G401 (cell line): ENCODE data around the gene NUDT4B. TPM values are rescaled to one million over a fixed set of nuclear protein-coding genes. Genes with fewer than 3 reads are reported as not detected.
"Not testable (repeated sequence)": the region's sequence is repeated elsewhere in the genome, so short reads cannot be mapped to it uniquely, and the experiment has no call there.

Experiments
- DNase-seq: peaks from one replicate; pipeline ENCODE4 v3.0.0-alpha.2; 2015; ENCODE audit warnings: low spot score
- in situ Hi-C: cut with HindIII; loops from 2 replicates; pipeline ENCODE4 v1.10.0; 2016; ENCODE audit warnings: low sequenced_read_pairs, mixed read lengths
- total RNA-seq: library from RNA; depleted of rRNA; stranded (reverse); fragments of >200 nt; shearing (Covaris generic); gene quantifications from 2 replicates; pipeline ENCODE4 v1.2.3, GENCODE V29; 2014; rRNA removed

Gene NUDT4B
- total RNA-seq = 6.1 and 21.0 TPM in 2 replicates

DNA sequence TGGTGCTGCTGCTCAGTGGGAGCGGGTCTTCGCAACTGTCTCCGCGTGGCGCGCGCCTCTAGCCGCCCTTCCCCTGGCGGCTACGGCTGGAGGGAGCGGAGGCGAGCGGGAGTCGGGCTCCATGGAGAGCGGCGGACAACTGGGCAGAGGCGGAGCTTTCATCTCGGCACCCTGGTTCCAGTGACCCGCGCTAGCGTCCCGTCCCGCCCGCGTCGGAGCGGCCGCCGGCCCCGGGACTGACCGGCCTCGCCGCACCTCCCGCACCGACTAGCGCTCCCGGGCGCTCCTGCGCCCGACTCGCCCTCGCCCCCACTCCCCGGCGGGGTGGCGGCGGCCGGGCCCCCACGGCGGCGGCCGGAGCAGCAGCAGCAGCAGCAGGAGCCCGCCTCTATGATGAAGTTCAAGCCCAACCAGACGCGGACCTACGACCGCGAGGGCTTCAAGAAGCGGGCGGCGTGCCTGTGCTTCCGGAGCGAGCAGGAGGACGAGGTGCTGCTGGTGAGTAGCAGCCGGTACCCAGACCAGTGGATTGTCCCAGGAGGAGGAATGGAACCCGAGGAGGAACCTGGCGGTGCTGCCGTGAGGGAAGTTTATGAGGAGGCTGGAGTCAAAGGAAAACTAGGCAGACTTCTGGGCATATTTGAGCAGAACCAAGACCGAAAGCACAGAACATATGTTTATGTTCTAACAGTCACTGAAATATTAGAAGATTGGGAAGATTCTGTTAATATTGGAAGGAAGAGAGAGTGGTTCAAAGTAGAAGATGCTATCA is at the start of gene NUDT4B:
Gene NUDT4B (plus strand): TSS at position 212 of the 772 bp plus-strand sequence. CDS start 179 bp downstream, at position 391.
- DNase-seq, in situ Hi-C loops: not testable (repeated sequence)

DNA sequence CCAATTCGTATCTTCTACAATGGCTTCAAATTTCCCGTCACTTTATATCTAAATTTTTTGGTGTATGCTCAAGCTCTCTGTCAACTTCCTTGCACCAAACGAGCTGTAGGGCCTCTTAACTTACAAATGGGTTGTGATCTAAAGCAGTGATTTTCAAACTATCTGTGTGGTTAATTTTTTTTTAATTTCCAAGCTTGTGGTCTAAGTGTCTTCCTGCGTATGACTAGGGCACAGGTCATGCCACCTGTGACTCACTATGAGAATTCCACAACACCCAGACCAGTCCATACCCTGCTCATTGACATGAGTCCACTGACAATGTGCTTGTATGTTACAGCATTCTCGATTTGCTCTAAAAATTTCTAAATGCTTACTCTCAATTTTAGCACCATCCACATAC is 49.2 kb upstream of the NUDT4B start:
- in situ Hi-C loops = not testable (repeated sequence)

DNA sequence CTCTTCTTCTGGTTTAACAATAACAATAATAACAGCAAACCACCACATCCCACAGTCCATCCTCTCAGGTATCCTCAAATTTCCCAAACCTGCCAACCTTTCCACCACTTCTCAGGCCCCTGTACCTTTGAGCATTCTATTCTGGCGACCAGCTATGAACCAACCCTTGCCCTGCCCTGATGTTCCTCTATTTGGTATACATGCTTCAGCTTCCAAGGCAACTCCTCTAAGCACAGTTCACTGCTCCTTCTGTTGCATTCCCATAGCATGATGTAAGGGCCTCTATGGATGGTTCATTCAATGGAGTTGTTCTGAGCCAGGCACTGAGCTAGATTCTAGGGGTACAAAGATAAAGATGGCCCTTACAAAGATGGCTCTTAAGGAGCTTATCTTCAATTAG is 46.3 kb upstream of the NUDT4B start:
- in situ Hi-C loops, DNase-seq: not testable (repeated sequence)

More for the DNA sequence above, 49.2 kb upstream of the NUDT4B start:
- DNase-seq = not testable (repeated sequence)

DNA sequence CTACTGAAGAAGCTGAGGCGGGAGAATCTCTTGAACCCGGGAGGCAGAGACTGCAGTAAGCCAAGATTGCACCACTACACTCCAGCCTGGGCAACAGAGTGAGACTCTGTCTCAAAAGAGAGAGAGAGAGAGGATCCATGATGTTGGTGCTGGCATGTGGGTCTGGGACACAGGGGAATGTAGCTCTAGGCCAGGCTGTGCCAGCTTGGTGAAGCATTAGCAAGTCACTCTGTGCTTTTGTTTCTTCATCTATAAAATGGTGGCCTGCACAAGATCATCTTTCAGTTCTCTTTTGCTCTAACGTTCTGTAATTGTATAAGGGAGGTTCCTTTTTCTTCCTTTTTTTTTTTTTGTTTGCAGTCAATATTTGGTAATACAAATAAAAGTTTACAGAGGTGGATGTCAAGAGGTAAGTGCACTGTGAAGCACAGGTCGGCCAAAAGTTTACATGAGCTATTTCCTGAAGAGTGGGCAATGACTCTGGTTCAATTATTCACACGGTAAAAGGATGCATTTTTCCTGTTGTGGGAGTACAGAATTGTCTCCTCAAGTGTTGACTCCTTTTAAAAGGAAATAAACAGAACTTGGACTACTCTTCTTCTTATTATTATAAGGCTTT is 44.5 kb upstream of the NUDT4B start:
- in situ Hi-C loops, DNase-seq: not testable (repeated sequence)

DNA sequence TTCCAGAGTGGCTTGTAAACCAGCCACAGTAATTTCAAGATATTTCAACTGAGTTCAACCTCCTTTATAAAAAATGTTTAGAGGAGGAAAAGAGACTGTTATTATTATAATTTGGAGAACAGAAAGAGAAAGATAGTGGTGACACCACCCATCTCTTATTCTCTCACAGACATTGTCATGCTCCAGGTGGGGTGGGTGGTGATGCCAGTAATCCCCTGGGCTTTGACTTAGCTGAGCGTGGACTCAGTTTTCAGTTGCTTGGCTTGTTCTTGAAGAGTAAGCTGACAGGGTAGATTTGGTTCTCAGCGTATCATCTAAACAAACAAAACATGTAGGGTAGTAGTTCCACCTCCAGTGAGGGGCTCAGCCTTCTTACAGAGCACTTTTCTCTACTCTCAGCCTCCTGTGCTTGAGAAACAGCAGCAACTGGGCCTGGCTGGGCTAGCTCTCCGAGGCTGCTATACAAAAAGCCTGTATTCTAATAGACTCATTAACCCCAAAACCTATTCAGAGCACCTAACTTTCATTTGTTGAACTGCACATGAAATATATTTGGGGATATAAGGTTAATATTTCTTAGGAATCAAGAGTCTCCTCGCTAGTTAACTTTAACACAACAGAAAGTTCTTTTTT is 43.1 kb upstream of the NUDT4B start:
- DNase-seq, in situ Hi-C loops: not testable (repeated sequence)

DNA sequence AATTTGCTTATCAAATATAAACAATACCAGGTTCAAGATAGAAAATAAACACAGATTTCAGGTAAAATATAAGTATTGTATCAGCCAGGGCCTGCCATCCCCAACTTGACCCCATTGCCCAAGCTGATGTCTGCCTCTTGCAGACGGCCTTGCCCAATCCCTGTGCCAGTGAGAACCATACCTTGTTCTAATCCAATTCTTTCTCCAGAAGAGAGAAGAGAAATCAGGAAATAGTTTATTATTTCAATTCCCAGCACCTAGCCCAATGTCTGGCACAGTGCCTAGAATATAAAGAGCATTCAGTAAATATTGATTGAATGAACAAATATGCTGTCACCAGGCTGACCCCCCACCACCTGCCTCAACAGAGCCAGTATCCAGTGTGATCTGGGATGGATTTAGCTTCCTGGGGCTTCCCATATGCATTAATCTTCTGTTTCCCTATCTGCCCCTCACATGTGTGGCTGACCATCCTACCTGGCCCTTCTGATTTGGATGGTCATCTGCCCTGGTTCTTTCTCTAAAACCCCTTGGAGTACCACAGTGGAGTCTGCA is 39.7 kb upstream of the NUDT4B start:
- in situ Hi-C loops, DNase-seq: not testable (repeated sequence)

DNA sequence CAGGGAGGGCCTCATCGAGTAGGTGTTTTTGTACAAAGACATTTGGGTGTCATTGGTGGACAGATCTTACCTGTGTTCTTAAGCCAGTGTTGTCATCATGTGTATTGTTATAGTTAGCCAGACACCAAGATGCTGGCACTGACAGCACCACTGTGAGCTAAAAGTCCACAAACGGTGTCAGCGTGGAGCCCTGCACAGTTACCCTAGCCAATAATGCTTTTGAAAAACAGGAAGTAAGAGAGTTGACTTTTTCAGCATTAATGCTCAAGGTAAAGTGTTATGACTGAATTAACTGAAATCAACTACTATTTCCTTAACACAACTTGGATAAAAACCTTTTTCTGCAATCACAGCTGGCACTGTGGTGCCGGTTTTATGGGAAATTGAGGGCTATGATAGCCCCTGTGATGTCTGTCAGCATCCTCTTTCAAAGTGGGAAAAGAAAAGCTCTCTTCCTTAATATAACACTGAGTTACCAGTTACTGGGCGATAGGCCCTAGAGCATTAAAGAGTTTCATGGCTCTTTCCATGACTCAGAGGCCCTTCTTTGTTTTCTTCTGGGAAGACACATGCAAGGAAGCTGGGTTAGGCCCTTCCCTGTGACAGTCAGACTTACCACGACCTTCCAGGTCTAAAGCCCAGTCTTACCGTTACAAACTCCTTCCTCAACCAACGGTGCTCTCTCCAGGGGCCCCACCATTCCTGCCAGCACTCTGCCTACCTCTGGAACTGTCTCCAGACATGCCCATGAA is 37.6 kb upstream of the NUDT4B start:
- in situ Hi-C loops, DNase-seq: not testable (repeated sequence)

DNA sequence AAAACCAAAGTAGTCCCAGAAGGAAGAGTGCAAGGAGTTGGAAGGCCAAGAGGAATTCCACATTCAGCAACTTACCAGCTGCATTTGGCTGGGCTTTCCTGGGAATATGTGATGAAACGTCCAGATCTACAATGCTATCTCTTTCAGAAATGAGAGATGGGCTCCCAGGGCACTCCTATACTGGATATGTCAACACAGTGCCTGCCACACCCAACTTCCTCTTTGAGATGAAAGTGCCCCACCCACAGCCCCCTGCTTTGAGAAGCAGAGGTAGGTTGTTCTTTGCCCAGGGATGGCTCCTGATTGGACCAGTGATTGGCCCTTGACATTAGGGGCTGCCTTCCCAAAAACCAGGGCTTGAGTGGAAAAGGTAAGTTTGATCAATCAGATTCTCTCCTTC is 36.2 kb upstream of the NUDT4B start:
- DNase-seq, in situ Hi-C loops: not testable (repeated sequence)

DNA sequence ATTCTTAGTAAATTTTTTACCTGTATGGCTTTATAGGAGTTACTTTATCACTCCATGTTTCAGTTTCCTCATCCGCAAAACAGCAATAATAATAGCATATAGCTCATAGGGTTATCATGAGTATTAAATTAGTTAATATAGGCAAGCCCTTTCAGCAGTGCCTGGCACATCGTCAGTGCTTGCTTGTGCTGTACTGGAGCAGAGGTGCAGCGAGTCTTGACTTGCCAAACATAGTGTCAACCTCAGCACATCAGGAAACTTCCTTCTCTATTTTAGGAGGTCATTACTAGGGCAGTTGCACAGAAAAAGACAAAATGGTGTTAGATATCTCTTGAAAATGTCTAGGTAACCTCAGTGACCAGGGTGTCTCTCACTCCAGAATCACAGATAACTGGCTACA is 33.1 kb upstream of the NUDT4B start:
- in situ Hi-C loops, DNase-seq: not testable (repeated sequence)

DNA sequence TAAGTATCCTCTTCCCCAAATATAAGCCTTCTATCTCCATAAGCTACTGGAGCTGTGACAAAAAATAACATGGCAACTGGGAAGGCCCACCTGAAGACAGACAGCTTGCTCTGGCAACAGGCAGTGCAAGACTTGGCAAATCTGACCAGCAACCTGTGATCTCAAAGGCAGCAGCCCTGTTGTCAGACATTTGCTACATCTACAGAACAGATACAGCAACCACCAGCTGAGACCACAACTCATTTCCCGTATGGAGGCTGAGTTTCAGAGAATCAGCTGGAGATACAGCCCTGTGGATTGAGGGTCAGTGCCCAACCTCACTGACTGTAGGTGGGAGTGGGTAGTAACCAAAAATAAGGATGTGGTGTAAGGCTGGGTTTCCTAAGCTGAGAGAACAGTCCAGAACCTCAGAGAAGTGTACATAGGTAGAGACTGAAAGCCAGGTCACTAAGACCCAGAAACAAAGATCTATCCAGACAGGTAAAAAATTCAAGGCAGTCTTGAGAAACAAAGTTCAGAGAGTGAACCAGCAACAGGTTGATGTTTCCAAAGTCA is 31.5 kb upstream of the NUDT4B start:
- in situ Hi-C loops, DNase-seq: not testable (repeated sequence)

DNA sequence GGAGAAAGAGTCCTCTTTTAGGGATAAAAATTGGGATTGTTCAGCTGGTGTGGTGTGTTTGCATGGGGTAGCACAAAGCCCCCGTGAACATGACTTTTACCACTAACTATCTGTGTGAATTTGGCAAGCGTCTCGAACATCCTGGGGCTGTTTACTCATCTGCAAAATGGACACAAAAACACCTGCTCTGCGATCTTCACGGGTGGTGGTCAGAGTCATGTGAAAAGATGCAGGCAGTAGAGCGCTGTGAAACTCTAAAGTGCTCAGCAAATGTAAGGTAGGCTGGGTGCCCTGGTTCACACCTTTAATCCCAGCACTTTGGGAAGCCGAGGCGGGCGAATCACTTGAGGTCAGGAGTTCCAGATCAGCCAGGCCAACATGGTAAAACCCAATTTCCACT is 27.7 kb upstream of the NUDT4B start:
- in situ Hi-C loops, DNase-seq: not testable (repeated sequence)

DNA sequence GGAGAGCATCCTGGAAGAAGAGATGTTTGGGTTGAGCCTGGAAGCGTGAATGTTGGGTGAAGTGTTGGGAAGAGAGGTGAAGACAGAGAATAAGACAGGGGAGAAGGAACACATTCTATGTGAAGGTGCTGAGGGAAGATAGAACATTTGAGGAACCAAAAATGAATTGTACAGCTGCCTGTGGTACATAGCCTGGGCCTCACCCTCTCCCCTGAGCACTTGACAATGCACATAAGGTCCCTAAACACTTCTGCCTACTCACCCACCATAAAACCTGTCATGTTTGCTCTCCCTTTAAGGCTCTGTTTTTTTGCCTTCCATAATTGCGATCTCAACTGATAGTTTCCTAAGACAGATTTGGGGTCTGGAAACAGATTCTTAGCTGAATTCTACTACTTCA is 25.8 kb upstream of the NUDT4B start:
- in situ Hi-C loops = not testable (repeated sequence)

DNA sequence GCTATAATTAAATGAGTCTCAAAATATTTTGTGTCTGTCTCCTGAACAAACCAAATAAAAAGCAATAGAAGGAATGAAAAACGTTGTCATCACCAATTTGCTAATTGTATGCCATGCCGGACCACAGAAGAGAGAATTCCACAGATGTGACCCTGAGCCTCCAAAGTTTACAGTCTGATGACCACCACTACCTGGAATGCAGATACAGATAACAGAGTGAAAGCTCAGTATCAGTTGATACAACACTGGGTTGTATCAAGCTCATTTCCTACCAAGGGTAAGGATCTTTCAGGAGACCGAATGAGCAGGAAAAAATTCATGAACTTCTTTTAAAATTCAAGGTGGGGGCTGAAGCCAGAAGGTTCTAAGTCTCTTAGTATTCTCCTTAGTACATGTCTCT is 25.1 kb upstream of the NUDT4B start:
- in situ Hi-C loops, DNase-seq: not testable (repeated sequence)

More for the DNA sequence above, 25.8 kb upstream of the NUDT4B start:
- not testable (repeated sequence) for DNase-seq

DNA sequence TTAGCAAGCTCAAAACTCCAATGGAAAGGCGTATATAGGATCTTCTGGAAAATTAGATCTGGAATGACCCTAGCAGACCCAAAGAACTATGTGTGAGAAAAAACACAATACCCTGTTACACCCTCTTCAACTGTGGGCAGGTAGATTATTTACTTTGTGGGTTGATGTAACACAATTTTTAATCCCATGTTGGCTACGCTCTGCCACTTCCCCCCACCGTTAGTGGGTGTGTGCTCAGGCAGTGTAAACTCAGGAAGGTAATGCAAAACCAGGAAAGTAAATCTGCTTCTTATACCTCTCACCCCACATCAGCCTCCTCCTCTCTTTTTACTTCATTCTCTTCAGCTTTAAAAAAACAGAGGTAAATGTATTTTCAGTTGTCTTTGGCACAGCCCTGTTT is 23.7 kb upstream of the NUDT4B start:
- DNase-seq, in situ Hi-C loops: not testable (repeated sequence)

DNA sequence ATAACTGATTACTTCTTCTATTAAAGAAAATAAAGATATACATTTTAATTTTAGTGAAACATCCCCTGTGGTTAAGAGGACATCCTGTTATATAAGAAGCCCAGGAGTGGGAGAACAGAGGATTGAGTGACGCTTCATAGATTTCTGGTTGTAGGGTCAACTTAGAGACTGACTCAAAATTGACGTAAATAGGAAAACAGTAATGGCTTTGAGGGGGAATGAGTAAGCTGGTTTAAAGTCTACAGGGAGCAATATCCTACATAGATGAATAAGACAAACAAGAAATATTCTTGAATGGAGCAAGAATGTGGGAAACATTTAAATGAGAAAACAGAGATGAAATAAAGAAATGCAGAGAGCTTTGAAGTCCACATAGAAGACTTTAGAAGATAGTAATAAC is 20.7 kb upstream of the NUDT4B start:
- in situ Hi-C loops, DNase-seq: not testable (repeated sequence)

DNA sequence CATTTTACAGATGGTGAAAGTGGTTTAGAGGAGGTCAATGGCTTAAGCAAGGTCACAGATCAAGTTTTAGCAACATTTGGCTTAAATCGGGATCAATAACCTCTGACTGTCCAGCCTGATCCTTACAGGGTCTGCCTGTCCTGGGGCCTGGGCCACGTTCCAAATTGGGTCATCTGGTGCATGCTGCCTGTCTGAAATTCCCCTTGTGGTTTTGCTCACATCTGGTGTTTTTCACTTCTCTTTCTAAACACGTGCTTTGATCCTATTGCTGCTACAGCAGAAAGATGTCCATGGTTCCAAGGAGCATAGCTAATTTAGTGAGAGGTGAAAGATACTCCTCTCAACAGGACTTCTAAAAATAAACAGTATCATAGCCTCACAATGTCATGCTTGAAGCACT is 19.4 kb upstream of the NUDT4B start:
- in situ Hi-C loops, DNase-seq: not testable (repeated sequence)

DNA sequence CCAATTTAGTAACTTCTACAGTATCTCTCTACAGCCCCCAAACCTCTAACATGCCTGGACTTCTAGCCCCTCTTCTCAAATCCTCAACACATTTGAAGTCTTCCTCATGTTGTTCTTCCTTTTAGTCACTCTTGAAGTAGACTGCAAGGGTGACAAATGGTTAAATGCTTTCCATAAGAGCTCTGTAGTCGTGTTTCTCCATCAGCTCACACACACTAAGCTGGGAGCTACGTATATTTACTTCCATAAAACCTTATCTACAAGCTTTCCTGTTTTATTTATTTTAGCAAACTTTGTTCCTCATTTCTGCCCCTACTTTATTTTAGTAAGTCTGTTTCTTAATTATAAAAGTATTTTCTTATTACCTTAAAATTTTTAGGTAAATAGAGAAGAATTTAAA is 19.0 kb upstream of the NUDT4B start:
- DNase-seq, in situ Hi-C loops: not testable (repeated sequence)

DNA sequence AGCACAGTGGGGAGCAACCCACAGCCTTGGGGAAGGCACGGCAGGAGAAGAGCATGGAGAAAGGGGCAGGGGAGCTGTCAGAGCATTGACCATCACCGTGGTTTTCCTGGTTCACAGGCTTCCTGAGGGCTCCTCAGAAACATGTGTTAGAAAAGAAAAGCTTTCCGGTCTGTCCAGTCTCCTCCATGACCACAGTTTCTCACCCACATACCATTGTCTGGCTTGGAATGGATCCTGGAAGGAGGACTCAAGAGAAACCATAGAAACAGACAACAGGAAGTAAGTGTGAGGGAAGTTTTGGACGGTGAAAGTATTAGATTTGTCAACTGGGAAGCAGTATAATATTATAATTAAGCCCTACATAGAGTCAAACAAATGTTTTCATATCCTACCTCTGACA is 16.3 kb upstream of the NUDT4B start:
- in situ Hi-C loops, DNase-seq: not testable (repeated sequence)
